ENCODE measurements around the gene RANBP3.

GRCh38 chr19:5989388-5990074, 11.6 kb upstream of the RANBP3 start:
- TF ChIP-seq POLR2A (IDR thresholded peaks at IDR 0.05) = no peak
- no peak for TF ChIP-seq CTCF (IDR thresholded peaks at IDR 0.05)
